GM18505 (cell line): ENCODE results near the gene ZNF580.

Experiments used
- ATAC-seq: cut with Tn5 transposase; IDR thresholded peaks from one replicate; pipeline ENCODE4 v1.9.1; 2021; ENCODE audit not compliant: unreplicated experiment
- POLR2A ChIP-seq: IDR thresholded peaks from 4 replicates; pipeline ENCODE4 v1.6.1; 2011; ENCODE audit warnings: borderline replicate concordance; ENCODE audit not compliant: insufficient read depth, insufficient read length; ENCODE audit errors: extremely low read depth

Gene ZNF580

DNA sequence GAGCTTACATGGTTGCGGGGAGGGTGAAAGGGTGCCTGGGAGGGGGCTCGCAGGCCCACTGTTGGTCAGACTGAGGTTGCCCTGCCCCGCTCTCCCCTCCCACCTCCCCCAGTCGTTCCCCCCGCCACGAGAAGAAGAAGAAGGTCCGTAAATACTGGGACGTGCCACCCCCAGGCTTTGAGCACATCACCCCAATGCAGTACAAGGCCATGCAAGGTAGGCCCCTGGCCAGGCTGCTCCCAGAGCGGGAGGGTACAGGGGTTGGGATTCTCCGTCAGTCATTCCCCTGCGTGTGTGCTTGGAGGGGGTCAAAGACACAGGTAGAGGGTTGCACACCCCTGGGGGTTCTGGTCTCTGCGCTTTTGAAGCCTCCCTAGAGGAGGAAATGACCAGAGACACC is 19.6 kb downstream of the ZNF580 start:
- no peak for ATAC-seq
- TF ChIP-seq POLR2A: no peak

DNA sequence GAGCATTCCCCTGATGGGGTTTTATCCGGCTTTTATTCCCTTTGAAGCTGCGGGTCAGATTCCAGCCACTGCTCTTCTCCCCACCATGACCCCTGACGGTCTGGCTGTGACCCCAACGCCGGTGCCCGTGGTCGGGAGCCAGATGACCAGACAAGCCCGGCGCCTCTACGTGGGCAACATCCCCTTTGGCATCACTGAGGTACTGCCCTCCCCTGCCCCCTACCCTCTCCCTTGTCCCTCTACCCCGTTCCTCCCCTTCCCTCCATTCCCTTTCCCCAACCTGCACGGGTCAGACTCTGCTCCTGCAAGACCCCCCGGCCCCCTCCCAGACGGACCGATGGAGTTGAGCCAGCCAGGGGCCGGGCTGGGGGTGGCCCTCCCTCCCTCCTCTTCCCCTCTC is 20.2 kb downstream of the ZNF580 start:
- no peak for TF ChIP-seq POLR2A
- no peak for ATAC-seq

DNA sequence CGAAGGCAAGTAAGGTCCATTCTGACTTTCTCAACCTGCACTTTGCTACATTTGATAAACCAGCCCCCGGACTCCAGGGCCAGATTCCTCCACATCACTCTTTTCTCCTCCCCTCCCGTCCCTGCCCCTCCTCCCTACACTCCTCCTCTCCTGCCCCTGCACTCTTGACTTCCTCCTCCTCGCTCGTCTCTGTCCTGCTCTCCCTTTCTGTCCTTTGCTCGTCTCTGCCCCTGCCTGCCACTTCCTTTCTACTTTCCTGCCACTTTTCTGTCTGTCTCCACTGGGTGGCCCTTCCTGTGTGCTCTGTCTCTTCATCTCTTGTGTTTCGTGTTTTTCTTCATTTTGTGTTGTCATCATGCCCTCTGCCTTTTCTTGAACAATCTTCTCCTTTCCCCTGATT is 21.0 kb downstream of the ZNF580 start:
- no peak for TF ChIP-seq POLR2A
- no peak for ATAC-seq

DNA sequence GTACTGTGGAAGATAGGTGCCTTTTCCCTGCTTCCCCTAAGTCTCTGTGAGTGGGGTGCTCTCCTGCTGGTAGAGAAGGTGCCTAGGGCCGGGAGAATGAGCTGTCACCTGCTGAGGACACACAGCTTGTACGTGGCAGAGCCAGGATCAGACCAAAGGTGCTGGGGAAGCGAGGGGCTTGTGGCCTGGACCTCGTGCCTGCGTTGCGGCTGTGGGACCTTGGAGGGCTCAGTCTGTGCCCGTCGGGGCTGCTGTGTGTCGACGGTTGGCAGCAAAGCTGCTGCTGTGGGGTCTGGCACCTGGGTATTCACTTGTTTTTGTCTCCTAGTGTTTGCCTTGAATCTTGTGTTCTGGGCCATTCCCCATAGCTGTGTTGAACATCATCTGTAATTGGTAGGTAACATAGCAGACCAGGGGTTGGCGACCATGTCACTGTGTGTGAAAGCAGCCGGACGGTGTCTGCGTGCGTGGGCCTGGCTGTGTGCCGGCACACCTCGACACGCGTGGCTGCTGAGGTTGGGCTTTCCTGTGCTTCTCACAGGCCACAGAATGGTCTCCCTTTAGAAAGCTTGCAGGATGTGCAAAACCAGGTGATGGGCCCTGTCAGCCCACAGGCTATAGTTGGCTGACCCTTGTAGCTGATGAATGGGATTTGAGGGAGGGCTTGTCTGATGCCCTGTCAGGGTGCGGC is 23.2 kb downstream of the ZNF580 start:
- ATAC-seq: no peak
- TF ChIP-seq POLR2A: no peak

DNA sequence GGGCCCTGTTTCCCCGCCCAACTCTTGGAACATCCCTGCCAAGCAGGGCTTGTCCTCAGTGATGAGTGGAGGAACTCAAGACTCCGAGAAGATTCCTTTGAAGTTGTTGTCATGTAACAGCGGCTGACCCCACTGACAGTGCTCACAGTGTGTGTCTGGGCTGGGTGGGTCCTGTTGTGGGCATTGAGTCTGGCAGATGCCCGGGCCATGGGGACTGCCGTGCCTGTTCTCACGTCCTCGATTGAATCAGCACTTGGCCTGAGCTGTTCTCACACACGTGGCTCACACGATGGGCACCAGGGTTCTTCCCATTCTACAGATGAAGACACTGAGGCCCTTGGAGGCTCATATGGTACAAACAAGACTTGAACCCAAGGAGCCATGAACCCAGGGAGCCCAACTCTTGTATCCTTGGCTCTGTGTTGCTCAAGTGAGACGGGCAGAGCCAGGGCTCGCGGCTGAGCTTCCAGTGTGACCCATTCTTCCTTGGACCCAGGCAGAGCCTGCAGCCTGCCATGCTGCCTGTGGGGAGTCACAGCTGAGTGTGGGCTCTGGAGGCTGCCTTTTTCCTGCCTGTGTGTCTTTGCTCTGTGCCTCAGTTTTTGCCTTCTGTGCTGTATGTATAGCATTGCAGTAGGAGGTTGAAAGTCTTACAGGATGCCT is 25.7 kb downstream of the ZNF580 start:
- TF ChIP-seq POLR2A: no peak
- no peak for ATAC-seq

DNA sequence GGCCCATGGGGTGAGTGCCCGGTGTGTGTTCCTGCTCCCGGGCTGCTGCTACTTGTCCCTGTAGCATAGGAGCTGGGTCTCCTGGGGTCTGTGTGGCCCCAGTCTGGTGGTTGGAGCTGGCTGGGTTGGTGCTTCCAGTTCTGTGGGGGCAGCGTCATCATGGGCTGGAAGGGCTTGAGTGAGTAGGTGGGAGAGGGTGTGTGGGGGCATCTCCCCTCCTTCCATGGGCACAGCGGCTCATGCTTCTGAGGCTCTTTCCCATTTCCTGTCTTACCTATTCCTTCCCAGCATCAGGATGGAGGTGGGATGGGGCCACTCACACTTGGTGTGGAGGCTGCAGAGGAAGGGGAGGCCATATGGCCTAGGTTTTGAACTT is 26.2 kb downstream of the ZNF580 start:
- ATAC-seq: no peak
- TF ChIP-seq POLR2A: no peak

DNA sequence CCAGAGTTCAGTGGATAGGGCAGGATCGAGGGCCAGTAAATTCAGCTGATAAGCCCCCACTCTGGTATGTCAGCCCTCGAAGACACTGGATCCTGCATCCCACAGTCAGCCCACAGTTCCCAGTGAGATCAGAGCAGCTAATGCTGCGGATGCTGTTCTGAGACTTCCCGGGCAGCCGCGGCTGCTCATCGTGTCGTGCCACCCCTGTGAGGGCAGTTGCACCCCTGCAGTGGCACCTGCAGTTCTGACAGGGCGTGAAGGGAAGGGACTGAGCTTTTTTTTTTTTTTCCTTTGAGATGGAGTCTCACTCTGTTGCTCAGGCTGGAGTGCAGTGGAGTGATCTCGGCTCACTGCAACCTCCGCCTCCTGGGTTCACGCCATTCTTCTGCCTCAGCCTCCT is 26.7 kb downstream of the ZNF580 start:
- ATAC-seq: no peak
- TF ChIP-seq POLR2A: no peak

DNA sequence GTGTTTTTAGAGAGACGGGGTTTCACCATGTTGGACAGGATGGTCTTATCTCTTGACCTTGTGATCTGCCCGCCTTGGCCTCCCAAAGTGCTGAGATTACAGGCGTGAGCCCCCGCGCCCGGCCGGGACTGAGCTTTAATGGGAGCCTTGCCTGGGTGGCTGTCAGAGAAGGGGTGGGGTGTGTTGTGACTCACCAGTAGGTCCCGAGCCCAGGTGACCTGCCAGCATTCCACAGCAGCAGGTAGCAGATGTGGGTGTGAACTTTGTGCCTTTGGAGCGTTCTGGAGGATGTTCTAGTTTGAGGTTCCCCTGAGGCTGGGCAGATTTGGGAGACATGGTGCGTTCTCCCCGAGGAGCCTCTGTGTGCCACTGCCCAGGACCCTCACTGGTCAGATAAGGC is 27.2 kb downstream of the ZNF580 start:
- TF ChIP-seq POLR2A: no peak
- ATAC-seq: no peak

DNA sequence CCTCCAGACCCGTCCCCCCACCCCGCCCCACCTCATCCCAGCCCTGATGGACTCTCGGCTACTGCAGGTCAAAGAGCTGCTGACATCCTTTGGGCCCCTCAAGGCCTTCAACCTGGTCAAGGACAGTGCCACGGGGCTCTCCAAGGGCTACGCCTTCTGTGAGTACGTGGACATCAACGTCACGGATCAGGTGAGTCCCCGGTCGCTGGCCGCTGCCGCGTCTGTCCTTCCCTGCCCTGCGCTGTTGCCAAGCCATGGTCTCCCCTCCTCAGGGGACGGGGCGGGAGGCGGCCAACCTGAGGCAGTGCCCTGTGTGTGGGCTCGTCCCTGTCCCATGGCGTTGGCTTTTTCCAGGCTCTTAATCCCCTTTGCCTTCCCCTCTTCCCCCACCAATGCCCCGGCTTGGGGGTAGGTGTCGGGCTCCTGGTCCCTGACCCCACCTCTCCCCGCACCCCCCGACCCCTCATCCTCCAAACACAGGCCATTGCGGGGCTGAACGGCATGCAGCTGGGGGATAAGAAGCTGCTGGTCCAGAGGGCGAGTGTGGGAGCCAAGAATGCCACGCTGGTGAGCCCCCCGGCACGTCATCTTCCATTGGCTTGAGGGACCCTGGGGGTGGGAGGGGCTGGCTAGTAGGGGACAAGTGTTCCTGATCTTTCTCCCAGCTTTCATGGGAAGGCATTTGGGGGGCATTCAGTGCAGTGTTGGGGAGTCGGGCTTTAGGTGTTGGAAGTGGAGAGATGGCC is 28.0 kb downstream of the ZNF580 start:
- ATAC-seq: no peak
- TF ChIP-seq POLR2A: no peak

DNA sequence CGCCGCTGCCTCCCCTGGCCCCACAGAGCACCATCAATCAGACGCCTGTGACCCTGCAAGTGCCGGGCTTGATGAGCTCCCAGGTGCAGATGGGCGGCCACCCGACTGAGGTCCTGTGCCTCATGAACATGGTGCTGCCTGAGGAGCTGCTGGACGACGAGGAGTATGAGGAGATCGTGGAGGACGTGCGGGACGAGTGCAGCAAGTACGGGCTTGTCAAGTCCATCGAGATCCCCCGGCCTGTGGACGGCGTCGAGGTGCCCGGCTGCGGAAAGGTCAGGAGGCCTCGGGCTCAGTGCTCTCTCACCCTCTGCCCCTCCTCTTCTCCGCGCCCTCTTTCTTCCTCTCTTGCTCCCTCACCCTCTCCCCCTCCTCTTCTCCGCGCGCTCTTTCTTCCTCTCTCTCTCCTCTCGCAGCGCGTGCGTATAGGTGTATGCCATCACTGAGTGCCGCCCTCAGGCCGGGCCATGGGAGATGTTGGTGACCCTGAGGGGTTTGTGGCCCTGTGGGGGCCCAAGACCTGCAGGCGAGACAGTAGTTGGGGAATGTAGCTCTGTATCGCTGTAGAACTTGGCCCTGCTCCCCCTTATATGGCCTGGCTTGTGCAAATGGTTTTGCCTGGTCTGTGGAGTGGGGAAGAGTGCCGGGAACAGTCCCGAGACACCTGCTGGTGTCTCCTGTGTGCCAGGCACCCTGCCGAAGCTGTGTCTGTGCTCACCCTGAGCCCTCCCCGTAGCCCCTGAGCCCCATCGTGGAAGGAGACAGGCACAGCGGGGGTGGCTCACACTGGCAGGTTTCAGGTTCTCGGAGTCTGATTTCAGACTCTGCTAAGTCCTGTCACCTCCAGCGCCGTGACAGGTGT is 28.8 kb downstream of the ZNF580 start:
- ATAC-seq: no peak
- no peak for TF ChIP-seq POLR2A

DNA sequence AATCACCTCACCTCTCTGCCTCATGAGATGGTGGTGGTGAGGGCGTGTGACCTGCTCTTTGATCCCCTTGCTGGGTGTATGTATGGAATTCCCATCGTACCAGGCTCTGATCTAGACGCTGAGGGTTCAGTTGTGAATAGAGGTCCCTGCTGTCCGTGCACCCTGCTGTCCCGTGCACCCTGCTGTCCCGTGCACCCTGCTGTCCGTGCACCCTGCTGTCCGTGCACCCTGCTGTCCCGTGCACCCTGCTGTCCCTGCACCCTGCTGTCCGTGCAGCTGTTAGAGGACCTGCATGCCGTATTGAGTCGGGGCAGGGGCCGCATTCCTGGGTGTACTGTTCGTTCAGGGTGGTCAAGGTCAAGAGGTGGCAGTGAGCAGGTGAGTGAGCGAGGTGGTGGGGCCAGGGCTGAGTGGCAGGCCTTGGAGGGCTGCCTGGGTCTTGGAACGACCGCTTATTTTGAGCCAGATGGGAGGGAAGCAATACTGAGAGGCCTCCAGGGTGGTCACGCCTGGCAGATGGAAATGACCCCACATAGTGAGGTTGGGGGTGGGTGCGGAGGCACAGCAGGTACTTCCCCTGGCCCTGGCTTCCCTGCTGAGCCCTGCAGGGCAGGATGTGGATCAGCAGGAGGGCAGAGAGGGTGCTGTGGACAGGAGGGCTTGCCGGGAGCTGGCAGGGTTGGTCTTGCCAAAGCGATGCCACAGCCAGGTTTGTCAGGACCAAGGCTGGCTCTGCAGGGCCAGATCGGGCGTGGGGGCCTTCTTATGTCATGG is 29.7 kb downstream of the ZNF580 start:
- TF ChIP-seq POLR2A: no peak
- ATAC-seq: no peak

DNA sequence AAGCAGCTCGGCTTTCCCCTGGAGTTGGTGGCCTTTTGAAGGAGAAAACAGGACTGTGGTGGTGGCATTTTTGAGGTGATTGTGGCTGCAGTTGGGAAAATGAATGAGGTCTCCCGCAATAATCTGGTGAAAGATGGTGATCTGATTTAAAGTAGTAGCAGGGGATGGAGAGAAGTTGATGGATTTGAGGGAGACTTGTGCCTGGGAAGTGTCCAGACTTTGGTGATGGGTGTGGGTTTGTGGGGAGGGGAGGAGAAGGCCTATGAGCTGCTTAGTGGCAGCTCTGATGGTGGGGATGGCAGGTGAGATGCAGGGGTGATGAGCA is 30.2 kb downstream of the ZNF580 start:
- no peak for ATAC-seq
- TF ChIP-seq POLR2A: no peak

DNA sequence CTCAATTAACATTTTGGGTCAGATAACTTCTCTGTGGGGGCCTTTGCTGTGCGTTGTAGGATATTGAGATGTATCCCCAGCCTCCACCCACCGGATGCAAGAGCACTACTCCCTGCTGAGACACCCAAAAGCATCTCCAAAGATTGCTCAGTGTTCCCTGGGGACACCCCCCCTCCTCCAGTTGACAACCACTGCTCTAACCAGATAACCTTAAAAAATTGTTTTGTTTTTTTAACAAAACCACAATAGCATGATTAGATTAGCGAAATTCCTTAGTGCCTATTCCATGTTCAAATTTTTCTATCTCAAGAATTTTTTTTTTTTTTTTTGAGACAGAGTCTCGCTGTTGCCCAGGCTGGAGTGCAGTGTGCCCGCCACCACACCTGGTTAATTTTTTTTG is 31.6 kb downstream of the ZNF580 start:
- no peak for ATAC-seq
- TF ChIP-seq POLR2A: no peak
